ENCODE measurements around the gene MLPH.

GRCh38 chr2:237458519-237458918, 28.5 kb upstream of the MLPH start:
- no peak for TF ChIP-seq FOXK2 (IDR thresholded peaks at IDR 0.05)
- TF ChIP-seq FOXM1 (IDR thresholded peaks at IDR 0.05; ENCODE audit: borderline replicate concordance): no peak
